Adipocyte (in vitro differentiated cells): ENCODE data around the gene OTOG.

Source experiments
- DNase-seq: peaks from one replicate; pipeline ENCODE4 v3.0.0-alpha.2; 2015; ENCODE audit warnings: low read depth
- H3K27me3 ChIP-seq: replicated peaks from 2 replicates; pipeline ENCODE4 v1.7.0; 2013; ENCODE audit warnings: mild to moderate bottlenecking, low read length, moderate library complexity; ENCODE audit not compliant: control insufficient read depth, insufficient read depth
- H3K36me3 ChIP-seq: 2 replicates; pipeline ENCODE4 v1.7.0; 2013; ENCODE audit warnings: low read length, mild to moderate bottlenecking, moderate library complexity; ENCODE audit not compliant: control insufficient read depth, insufficient read depth, severe bottlenecking
- H3K4me1 ChIP-seq: 2 replicates; pipeline ENCODE4 v1.7.0; 2013; ENCODE audit warnings: mild to moderate bottlenecking, low read length, moderate library complexity; ENCODE audit not compliant: control insufficient read depth, insufficient read depth
- H3K4me3 ChIP-seq: 2 replicates; pipeline ENCODE4 v1.7.0; 2013; ENCODE audit warnings: mild to moderate bottlenecking, low read length, moderate library complexity
- H3K9ac ChIP-seq: 2 replicates; pipeline ENCODE4 v1.7.0; 2013; ENCODE audit warnings: mild to moderate bottlenecking, low read length, moderate library complexity
- H3K9me3 ChIP-seq: 2 replicates; pipeline ENCODE4 v1.7.0; 2013; ENCODE audit warnings: mild to moderate bottlenecking, low read length, moderate library complexity; ENCODE audit not compliant: control insufficient read depth

The OTOG gene

GRCh38 chr11:17508791-17509190 is 38.3 kb upstream of the OTOG start:
- Histone ChIP-seq H3K9ac (no peak overlapping the region), H3K9me3 (no peaks in the 10 kb centered on the region), H3K27me3 (peaks cover 31% of the 10 kb centered on the region), H3K36me3 (no peaks in the 10 kb centered on the region), H3K4me1 (peaks cover 14% of the 10 kb centered on the region), H3K4me3 (no peak overlapping the region)
- DNase-seq, result no peak

GRCh38 chr11:17510507-17511206 is 36.4 kb upstream of the OTOG start:
- Histone ChIP-seq H3K4me3 (no peak overlapping the region), H3K9me3 (no peaks in the 10 kb centered on the region), H3K36me3 (no peaks in the 10 kb centered on the region), H3K4me1 (peaks cover 16% of the 10 kb centered on the region), H3K9ac (no peak overlapping the region), H3K27me3 (peaks cover 31% of the 10 kb centered on the region)
- DNase-seq, result no peak

- Histone ChIP-seq H3K4me1 (peaks cover 16% of the 10 kb centered on the region), H3K9me3 (no peaks in the 10 kb centered on the region), H3K9ac (no peak overlapping the region), H3K4me3 (no peak overlapping the region), H3K36me3 (no peaks in the 10 kb centered on the region), H3K27me3 (peaks cover 25% of the 10 kb centered on the region)
- DNase-seq, result no peak
Measured at GRCh38 chr11:17511571-17511970, 35.5 kb upstream of the OTOG start.

- Histone ChIP-seq H3K9ac (no peak overlapping the region), H3K9me3 (no peaks in the 10 kb centered on the region), H3K36me3 (no peaks in the 10 kb centered on the region), H3K4me1 (peaks cover 16% of the 10 kb centered on the region), H3K27me3 (peaks cover 22% of the 10 kb centered on the region), H3K4me3 (no peak overlapping the region)
- DNase-seq, result no peak
Measured at GRCh38 chr11:17512101-17512500, 35.0 kb upstream of the OTOG start.

- Histone ChIP-seq H3K4me1 (peaks cover 9% of the 10 kb centered on the region), H3K4me3 (no peak overlapping the region), H3K27me3 (peaks cover 28% of the 10 kb centered on the region), H3K36me3 (no peaks in the 10 kb centered on the region), H3K9me3 (no peaks in the 10 kb centered on the region), H3K9ac (no peak overlapping the region)
- DNase-seq, result no peak
Measured at GRCh38 chr11:17513853-17514252, 33.2 kb upstream of the OTOG start.

- Histone ChIP-seq H3K9me3 (no peaks in the 10 kb centered on the region), H3K36me3 (no peaks in the 10 kb centered on the region), H3K27me3 (peaks cover 34% of the 10 kb centered on the region), H3K9ac (no peak overlapping the region), H3K4me3 (no peak overlapping the region), H3K4me1 (peaks cover 7% of the 10 kb centered on the region)
- DNase-seq, result no peak
Measured at GRCh38 chr11:17514476-17514875, 32.6 kb upstream of the OTOG start.

- H3K4me1 ChIP-seq, result peaks cover 7% of the 10 kb centered on the region
- no peak overlapping the region for H3K4me3 ChIP-seq
- H3K9ac ChIP-seq, result no peak overlapping the region
- peaks cover 43% of the 10 kb centered on the region for H3K27me3 ChIP-seq
- no peak for DNase-seq
- H3K9me3 ChIP-seq, result no peaks in the 10 kb centered on the region
- no peaks in the 10 kb centered on the region for H3K36me3 ChIP-seq
Measured at GRCh38 chr11:17515443-17516176, 31.4 kb upstream of the OTOG start.

- no peaks in the 10 kb centered on the region for H3K36me3 ChIP-seq
- H3K4me1 ChIP-seq, result peaks cover 7% of the 10 kb centered on the region
- no peaks in the 10 kb centered on the region for H3K9me3 ChIP-seq
- H3K9ac ChIP-seq, result no peak overlapping the region
- H3K27me3 ChIP-seq, result peaks cover 42% of the 10 kb centered on the region
- DNase-seq, result no peak
- H3K4me3 ChIP-seq, result no peak overlapping the region
Measured at GRCh38 chr11:17516551-17517150, 30.4 kb upstream of the OTOG start.

- H3K9me3 ChIP-seq, result no peaks in the 10 kb centered on the region
Measured at GRCh38 chr11:17517186-17517585, 29.9 kb upstream of the OTOG start.

GRCh38 chr11:17518366-17518765 is 28.7 kb upstream of the OTOG start:
- Histone ChIP-seq H3K9me3 (no peaks in the 10 kb centered on the region), H3K9ac (no peak overlapping the region), H3K27me3 (peaks cover 48% of the 10 kb centered on the region), H3K4me1 (peaks cover 6% of the 10 kb centered on the region), H3K4me3 (no peak overlapping the region), H3K36me3 (no peaks in the 10 kb centered on the region)
- DNase-seq, result no peak

More at GRCh38 chr11:17517186-17517585, 29.9 kb upstream of the OTOG start:
- Histone ChIP-seq H3K4me3 (no peak overlapping the region), H3K4me1 (peaks cover 7% of the 10 kb centered on the region), H3K9ac (no peak overlapping the region), H3K27me3 (peaks cover 44% of the 10 kb centered on the region), H3K36me3 (no peaks in the 10 kb centered on the region)
- no peak for DNase-seq

- Histone ChIP-seq H3K4me3 (no peak overlapping the region), H3K27me3 (peaks cover 48% of the 10 kb centered on the region)
Measured at GRCh38 chr11:17519061-17519885, 27.8 kb upstream of the OTOG start.

More at GRCh38 chr11:17519061-17519885, 27.8 kb upstream of the OTOG start:
- Histone ChIP-seq H3K4me1 (no peaks in the 10 kb centered on the region), H3K36me3 (no peaks in the 10 kb centered on the region), H3K9ac (no peak overlapping the region), H3K9me3 (no peaks in the 10 kb centered on the region)
- no peak for DNase-seq
